Measurements from ENCODE around the gene B4GALT5.

B4GALT5 gene

GRCh38 chr20:49590163-49591017, 123.3 kb downstream of the B4GALT5 start:
- Histone ChIP-seq H3K4me1 (ENCODE audit: control insufficient read depth in 1 of 2, insufficient read depth in 1 of 2, low read depth in 1 of 2, low read length in 1 of 2) (no peaks in the 10 kb centered on the region), H3K36me3 (no peaks in the 10 kb centered on the region), H3K9me3 (no peaks in the 10 kb centered on the region), H3K27me3 (peaks cover 37% of the 10 kb centered on the region), H3K27ac (no peak overlapping the region), H3K4me3 (ENCODE audit: low read depth in 1 of 2, low read length in 1 of 2) (no peak overlapping the region)
- no peak for TF ChIP-seq CTCF (IDR thresholded peaks at IDR 0.05)

- no peak overlapping the region for H3K27ac ChIP-seq
- H3K9me3 ChIP-seq = no peaks in the 10 kb centered on the region
- no peak overlapping the region for H3K4me3 ChIP-seq (ENCODE audit: low read depth in 1 of 2, low read length in 1 of 2)
- H3K36me3 ChIP-seq = no peaks in the 10 kb centered on the region
- H3K4me1 ChIP-seq (ENCODE audit: control insufficient read depth in 1 of 2, insufficient read depth in 1 of 2, low read depth in 1 of 2, low read length in 1 of 2) = no peaks in the 10 kb centered on the region
- TF ChIP-seq CTCF (IDR thresholded peaks at IDR 0.05) = no peak
- peaks cover 43% of the 10 kb centered on the region for H3K27me3 ChIP-seq
These were observed 123.9 kb downstream of the B4GALT5 start for GRCh38 chr20:49589747-49590146.

- H3K27me3 ChIP-seq = peaks cover 47% of the 10 kb centered on the region
- no peaks in the 10 kb centered on the region for H3K4me1 ChIP-seq (ENCODE audit: control insufficient read depth in 1 of 2, insufficient read depth in 1 of 2, low read depth in 1 of 2, low read length in 1 of 2)
- no peak overlapping the region for H3K27ac ChIP-seq
- H3K9me3 ChIP-seq = no peaks in the 10 kb centered on the region
- H3K36me3 ChIP-seq = no peaks in the 10 kb centered on the region
- no peak for TF ChIP-seq CTCF (IDR thresholded peaks at IDR 0.05)
- no peak overlapping the region for H3K4me3 ChIP-seq (ENCODE audit: low read depth in 1 of 2, low read length in 1 of 2)
These were observed 126.5 kb downstream of the B4GALT5 start for GRCh38 chr20:49587111-49587570.

DNA sequence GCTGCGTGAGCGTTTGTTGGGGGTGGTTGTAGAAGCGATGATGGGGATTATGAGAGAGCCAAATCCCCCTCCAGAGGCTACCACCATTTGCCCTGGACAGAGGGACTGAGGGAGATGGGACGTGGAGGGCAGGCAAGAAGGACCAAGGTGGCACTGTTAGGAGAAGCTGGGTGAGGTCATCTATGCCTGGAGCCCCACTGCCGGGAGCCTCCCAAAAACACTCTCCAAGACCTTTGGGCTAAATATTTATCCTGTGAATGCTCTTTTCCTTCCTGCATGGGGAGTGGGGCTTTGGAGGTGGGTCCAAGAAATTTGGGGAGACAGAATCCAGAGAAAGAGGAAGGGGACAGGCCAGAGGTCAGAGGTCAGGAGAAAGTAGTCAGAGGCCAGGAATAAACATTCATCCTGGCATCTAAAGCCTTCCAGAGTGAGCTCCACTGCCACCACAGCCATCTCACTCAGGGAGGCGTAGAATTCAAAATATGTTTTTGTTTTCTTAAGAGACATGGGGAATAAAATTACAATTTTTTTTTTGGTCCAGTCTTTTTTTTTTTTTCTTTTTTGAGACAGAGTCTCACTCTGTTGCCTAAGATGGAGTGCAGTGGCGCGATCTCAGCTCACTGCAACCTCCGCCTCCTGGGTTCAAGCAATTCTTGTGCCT, 128.0 kb downstream of the B4GALT5 start:
- Histone ChIP-seq H3K36me3 (no peaks in the 10 kb centered on the region), H3K27me3 (peaks cover 61% of the 10 kb centered on the region), H3K4me1 (ENCODE audit: control insufficient read depth in 1 of 2, insufficient read depth in 1 of 2, low read depth in 1 of 2, low read length in 1 of 2) (no peaks in the 10 kb centered on the region), H3K27ac (no peak overlapping the region), H3K9me3 (no peaks in the 10 kb centered on the region), H3K4me3 (ENCODE audit: low read depth in 1 of 2, low read length in 1 of 2) (no peak overlapping the region)
- no peak for TF ChIP-seq CTCF (IDR thresholded peaks at IDR 0.05)

DNA sequence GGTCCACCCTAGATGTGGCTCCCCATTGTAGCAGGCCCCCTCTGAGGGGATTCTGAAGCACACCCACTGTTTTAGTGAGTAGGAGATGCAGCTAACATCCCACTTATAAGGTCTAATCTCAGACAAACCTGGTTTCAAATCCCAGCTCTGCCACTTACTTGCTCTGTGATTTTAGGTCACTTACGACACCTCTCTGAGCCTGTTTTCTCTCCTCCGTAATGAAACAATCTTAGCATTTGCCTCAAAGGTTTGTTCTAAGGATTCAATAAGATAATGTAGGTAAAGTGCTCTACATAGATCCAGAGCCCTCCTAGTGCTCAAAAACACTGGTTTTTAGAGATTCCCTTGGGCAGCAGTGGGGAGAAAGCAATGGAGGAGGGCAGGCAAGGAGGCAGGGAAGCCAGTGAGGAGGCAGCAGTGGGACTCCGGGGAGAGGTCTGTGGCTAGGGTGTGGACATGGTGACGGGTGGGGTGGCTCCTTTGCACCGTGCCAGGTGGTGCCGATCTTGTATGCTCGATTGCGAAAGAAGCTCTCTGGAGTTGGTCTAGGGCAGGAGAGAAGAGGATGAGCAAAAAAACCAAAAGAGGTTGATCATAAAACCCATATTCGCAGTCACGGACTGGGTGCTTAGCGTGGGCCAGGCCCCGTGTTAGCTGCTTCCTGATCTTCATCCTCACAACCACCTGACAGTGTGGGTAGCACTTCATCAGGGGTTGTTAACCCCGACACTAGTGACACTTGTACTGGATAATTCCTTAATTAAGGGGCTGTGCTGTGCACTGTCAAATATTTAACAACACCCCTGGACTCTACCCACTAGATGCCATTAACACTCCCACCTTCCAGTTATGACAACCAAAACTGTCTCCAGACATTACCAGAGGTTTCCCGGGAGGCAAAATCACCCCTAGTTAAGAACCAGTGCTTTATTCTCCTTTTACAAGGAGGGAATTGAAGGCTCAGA, 129.0 kb downstream of the B4GALT5 start:
- Histone ChIP-seq H3K4me1 (ENCODE audit: control insufficient read depth in 1 of 2, insufficient read depth in 1 of 2, low read depth in 1 of 2, low read length in 1 of 2) (no peaks in the 10 kb centered on the region), H3K9me3 (no peaks in the 10 kb centered on the region), H3K36me3 (no peaks in the 10 kb centered on the region), H3K27me3 (peaks cover 71% of the 10 kb centered on the region), H3K4me3 (ENCODE audit: low read depth in 1 of 2, low read length in 1 of 2) (no peak overlapping the region), H3K27ac (no peak overlapping the region)
- TF ChIP-seq CTCF (IDR thresholded peaks at IDR 0.05) = no peak

Measured in neutrophil (primary cell).